ENCODE data around the gene GLO1.

GRCh38 chr6:38716825-38717224 lies 13.9 kb upstream of the GLO1 start:
- no peak for TF ChIP-seq CTCF (IDR thresholded peaks at IDR 0.05)
- no peak for TF ChIP-seq ZFX (IDR thresholded peaks at IDR 0.05; ENCODE audit: borderline replicate concordance)
